Osteocyte (in vitro differentiated cells): Measurements from ENCODE around the gene PICK1. TPM values are rescaled to one million over a fixed set of nuclear protein-coding genes. Genes with fewer than 3 reads are reported as not detected.

Experiments used
- DNase-seq: peaks from one replicate; pipeline ENCODE4 v3.0.0; 2021; ENCODE audit warnings: mixed read lengths; ENCODE audit not compliant: unreplicated experiment; ENCODE audit errors: extremely low spot score
- H3K27ac Mint-ChIP-seq: one replicate; pipeline ENCODE4 v1.8.0; 2021; ENCODE audit warnings: mild to moderate bottlenecking, mixed read lengths; ENCODE audit not compliant: unreplicated experiment
- H3K27me3 Mint-ChIP-seq: one replicate; pipeline ENCODE4 v1.8.0; 2021; ENCODE audit warnings: mixed read lengths; ENCODE audit not compliant: unreplicated experiment
- H3K36me3 Mint-ChIP-seq: one replicate; pipeline ENCODE4 v1.8.0; 2021; ENCODE audit warnings: mixed read lengths; ENCODE audit not compliant: unreplicated experiment
- H3K4me1 Mint-ChIP-seq: one replicate; pipeline ENCODE4 v1.8.0; 2021; ENCODE audit warnings: mixed read lengths; ENCODE audit not compliant: unreplicated experiment
- H3K4me3 Mint-ChIP-seq: one replicate; pipeline ENCODE4 v1.8.0; 2021; ENCODE audit warnings: mild to moderate bottlenecking, moderate library complexity, mixed read lengths; ENCODE audit not compliant: unreplicated experiment
- H3K9me3 Mint-ChIP-seq: one replicate; pipeline ENCODE4 v1.8.0; 2021; ENCODE audit warnings: mixed read lengths; ENCODE audit not compliant: unreplicated experiment
- CTCF ChIP-seq: fragments of 200-600 bp; sonication (generic); IDR thresholded peaks from 2 replicates; pipeline ENCODE4 v1.5.0; 2021; ENCODE audit warnings: antibody characterized with exemption, mild to moderate bottlenecking, moderate library complexity
- total RNA-seq: library from RNA; stranded (reverse); gene quantifications from 2 replicates; pipeline ENCODE4 v1.2.1, GENCODE V29; 2021

PICK1 gene
- total RNA-seq, 1 donor from 2014 or later: 27.9 TPM

DNA sequence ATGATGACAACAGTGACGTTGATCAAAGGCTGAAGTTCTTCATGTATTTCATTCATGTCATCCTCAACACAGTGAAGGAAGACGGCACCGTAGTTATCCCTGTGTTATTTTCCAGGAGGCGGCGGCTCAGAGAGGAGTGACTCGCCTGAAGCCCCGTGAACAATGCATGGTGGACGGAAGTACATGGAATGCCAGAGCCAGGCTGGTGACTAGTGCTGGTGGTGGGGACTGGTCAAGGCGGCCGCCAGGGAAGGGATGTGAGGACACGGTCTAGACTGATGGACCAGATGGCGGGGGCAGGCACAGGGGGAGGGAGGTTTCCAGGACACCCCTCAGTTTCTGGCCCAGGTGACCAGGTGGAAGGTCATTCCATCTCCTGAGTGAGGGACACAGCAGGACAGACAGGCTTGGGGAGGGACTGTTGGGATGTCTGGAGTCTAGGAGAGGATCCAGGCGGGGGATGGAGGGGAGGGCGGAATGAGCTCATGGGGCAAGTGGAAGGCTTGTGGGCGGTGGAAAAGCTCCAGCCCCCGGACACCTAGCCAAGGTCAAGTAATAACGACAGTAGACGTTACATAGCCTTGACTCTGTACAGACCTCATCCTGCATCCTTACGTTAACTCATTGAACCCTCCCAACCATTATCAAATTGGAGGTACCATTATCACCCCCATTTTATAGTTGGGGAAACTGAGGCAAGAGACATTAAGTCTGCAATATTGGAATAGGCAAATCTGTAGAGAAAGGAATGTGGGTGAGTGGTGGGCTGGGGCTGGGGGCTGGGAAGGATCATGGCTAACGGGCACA, 16.0 kb upstream of the PICK1 start:
- H3K27ac Mint-ChIP-seq: no peak overlapping the region
- peaks cover 7% of the 10 kb centered on the region for H3K4me1 Mint-ChIP-seq

DNA sequence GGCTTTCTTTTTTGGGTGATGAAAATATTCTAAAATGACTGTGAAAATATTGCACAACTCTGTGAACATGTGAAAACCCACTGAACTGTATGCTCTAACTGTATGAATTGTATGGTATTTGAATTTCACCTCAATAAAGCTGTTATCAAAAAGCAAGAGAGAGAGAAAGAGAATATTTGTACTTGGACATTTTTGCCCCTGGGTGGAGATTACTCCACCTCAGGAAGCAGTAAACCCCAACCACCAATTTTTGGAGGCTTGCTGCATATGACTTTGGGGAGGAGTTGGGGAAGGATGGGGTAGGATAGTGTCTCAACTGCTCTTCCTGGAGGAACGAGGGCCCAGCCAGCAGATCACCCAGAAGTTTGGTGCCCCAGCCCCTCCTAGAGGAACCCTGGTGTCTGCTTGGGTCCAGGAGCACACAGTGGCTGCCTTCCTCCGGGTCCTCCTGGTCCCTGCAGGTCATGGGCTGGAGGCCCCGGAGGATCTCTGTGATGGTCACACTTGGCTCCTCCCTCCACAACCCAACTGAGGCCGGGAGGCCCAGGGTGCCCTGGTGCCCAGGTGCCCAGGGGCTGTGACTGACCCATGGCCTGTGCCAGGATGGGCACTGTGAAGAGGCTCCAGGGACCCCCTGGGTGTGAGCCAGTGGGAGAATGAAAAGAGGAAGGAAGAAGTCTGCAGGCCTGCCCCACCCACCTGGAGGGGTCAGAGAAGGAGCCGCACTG, 15.3 kb upstream of the PICK1 start:
- Mint-ChIP-seq H3K27ac (no peak overlapping the region), H3K27me3 (peaks cover 2% of the 10 kb centered on the region), H3K4me3 (no peak overlapping the region), H3K4me1 (peaks cover 3% of the 10 kb centered on the region), H3K9me3 (no peaks in the 10 kb centered on the region), H3K36me3 (no peaks in the 10 kb centered on the region)
- no peak for DNase-seq
- no peak for TF ChIP-seq CTCF

More for the DNA sequence above, 16.0 kb upstream of the PICK1 start:
- no peaks in the 10 kb centered on the region for H3K36me3 Mint-ChIP-seq
- no peak overlapping the region for H3K4me3 Mint-ChIP-seq
- TF ChIP-seq CTCF: no peak
- H3K27me3 Mint-ChIP-seq: no peaks in the 10 kb centered on the region
- DNase-seq: no peak
- no peaks in the 10 kb centered on the region for H3K9me3 Mint-ChIP-seq

DNA sequence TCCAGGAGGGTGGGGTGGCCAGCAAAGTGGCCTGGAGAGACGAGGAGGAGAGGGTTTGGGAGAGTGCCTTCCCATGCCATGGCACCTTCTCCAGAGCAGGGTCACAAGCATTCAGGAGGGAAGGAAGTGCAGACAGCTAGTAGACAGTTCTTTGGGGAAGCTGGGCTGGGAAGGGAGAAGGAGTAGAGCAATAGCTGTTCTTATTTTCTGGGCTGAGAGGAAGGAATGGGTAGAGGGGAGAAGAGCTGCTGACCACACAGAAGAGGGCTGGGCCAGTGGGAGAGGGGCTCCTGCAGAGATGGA, 14.8 kb upstream of the PICK1 start:
- no peak for TF ChIP-seq CTCF
- H3K9me3 Mint-ChIP-seq: no peaks in the 10 kb centered on the region
- H3K27ac Mint-ChIP-seq: no peak overlapping the region
- H3K4me3 Mint-ChIP-seq: no peak overlapping the region
- peaks cover 7% of the 10 kb centered on the region for H3K27me3 Mint-ChIP-seq
- H3K4me1 Mint-ChIP-seq: peaks cover 2% of the 10 kb centered on the region
- no peak for DNase-seq
- H3K36me3 Mint-ChIP-seq: no peaks in the 10 kb centered on the region

GRCh38 chr22:38043151-38044039, 13.8 kb upstream of the PICK1 start:
- no peaks in the 10 kb centered on the region for H3K36me3 Mint-ChIP-seq
- no peaks in the 10 kb centered on the region for H3K9me3 Mint-ChIP-seq
- H3K27me3 Mint-ChIP-seq: peaks cover 12% of the 10 kb centered on the region
- H3K4me1 Mint-ChIP-seq: peaks cover 2% of the 10 kb centered on the region
- no peak overlapping the region for H3K4me3 Mint-ChIP-seq
- H3K27ac Mint-ChIP-seq: no peak overlapping the region
- TF ChIP-seq CTCF: no peak
- no peak for DNase-seq
